ENCODE data around the gene C10orf67.

DNA sequence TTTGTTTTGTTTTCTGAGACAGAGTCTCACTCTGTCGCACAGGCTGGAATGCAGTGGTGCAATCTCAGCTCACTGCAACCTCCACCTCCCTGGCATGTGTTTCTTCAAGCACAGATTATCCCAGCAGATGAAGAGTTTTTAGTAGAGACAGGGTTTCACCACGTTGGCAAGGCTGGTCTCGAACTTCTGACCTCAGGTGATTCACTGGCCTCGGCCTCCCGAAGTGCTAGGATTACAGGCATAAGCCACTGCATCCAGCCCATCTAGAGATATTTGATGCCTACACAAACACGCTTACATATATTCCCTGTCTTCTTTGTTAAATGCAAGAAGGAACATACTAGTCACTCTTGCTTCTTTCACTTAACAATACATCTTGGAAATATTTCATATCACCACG lies 158.4 kb downstream of the C10orf67 start:
- TF ChIP-seq, protein P1, sequence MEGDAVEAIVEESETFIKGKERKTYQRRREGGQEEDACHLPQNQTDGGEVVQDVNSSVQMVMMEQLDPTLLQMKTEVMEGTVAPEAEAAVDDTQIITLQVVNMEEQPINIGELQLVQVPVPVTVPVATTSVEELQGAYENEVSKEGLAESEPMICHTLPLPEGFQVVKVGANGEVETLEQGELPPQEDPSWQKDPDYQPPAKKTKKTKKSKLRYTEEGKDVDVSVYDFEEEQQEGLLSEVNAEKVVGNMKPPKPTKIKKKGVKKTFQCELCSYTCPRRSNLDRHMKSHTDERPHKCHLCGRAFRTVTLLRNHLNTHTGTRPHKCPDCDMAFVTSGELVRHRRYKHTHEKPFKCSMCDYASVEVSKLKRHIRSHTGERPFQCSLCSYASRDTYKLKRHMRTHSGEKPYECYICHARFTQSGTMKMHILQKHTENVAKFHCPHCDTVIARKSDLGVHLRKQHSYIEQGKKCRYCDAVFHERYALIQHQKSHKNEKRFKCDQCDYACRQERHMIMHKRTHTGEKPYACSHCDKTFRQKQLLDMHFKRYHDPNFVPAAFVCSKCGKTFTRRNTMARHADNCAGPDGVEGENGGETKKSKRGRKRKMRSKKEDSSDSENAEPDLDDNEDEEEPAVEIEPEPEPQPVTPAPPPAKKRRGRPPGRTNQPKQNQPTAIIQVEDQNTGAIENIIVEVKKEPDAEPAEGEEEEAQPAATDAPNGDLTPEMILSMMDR (conservative IDR thresholded peaks at IDR 0.05; ENCODE audit: low read length), result no peak
- TF ChIP-seq EZH2phosphoT487 (IDR thresholded peaks at IDR 0.05; ENCODE audit: borderline replicate concordance, low read depth, low read length), result no peak

All from OCI-LY7 (cell line).